ENCODE measurements around the gene LSAMP. TPM values are rescaled to one million over a fixed set of nuclear protein-coding genes. Genes with fewer than 3 reads are reported as not detected.

The LSAMP gene
- total RNA-seq, 1 donor from 2014 or later, result 1.1 TPM

DNA sequence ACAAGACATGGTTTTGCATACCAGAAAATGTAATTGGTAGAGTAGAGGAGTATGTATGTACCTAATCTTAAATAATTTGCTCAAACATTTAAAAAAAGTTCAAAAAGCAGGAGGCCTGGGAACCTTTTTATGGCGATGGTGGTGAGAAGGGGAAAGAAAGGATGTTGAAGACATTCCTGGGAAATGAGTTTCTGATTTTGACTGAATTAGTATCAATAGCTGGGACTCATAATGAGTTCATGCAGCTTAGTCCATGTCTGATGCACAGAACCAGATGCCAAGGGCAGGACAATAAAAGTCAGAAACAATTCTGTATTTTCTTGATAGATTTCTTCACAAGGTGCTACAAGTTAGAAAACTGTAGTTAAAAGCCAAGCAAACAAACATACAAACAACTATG lies 426.6 kb downstream of the LSAMP start:
- Mint-ChIP-seq H3K9me3 (ENCODE audit: low read depth) (no peaks in the 10 kb centered on the region), H3K4me3 (ENCODE audit: unreplicated experiment) (no peak overlapping the region)
- DNase-seq (ENCODE audit: low spot score), result no peak

DNA sequence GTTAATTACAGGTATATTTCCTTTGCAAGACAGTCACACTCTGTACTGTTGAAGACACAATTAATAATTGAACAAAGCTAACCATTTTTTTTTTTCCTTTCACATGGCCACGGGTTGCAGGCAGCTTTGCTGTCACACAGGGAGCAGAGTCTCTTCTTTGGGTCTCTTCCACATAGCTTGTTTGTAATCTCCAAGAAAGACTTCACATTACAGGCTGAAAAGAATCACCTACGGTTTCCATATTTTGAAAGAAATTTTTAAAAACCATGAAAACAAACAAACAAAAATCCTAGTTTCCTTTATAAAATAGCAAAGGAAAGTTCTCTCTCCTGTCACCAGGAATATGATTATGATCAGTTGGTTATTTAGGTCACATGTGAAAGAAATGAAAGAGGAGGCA lies 429.4 kb downstream of the LSAMP start:
- H3K4me1 Mint-ChIP-seq (ENCODE audit: low read depth), result no peaks in the 10 kb centered on the region
- H3K27ac Mint-ChIP-seq (ENCODE audit: unreplicated experiment), result no peak overlapping the region
- DNase-seq (ENCODE audit: low spot score), result no peak
- no peaks in the 10 kb centered on the region for H3K9me3 Mint-ChIP-seq (ENCODE audit: low read depth)
- TF ChIP-seq, protein P1, sequence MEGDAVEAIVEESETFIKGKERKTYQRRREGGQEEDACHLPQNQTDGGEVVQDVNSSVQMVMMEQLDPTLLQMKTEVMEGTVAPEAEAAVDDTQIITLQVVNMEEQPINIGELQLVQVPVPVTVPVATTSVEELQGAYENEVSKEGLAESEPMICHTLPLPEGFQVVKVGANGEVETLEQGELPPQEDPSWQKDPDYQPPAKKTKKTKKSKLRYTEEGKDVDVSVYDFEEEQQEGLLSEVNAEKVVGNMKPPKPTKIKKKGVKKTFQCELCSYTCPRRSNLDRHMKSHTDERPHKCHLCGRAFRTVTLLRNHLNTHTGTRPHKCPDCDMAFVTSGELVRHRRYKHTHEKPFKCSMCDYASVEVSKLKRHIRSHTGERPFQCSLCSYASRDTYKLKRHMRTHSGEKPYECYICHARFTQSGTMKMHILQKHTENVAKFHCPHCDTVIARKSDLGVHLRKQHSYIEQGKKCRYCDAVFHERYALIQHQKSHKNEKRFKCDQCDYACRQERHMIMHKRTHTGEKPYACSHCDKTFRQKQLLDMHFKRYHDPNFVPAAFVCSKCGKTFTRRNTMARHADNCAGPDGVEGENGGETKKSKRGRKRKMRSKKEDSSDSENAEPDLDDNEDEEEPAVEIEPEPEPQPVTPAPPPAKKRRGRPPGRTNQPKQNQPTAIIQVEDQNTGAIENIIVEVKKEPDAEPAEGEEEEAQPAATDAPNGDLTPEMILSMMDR (IDR thresholded peaks at IDR 0.05), result no peak
- no peaks in the 10 kb centered on the region for H3K36me3 Mint-ChIP-seq (ENCODE audit: low read depth)
- no peak overlapping the region for H3K4me3 Mint-ChIP-seq (ENCODE audit: unreplicated experiment)
- H3K27me3 Mint-ChIP-seq (ENCODE audit: low read depth), result no peaks in the 10 kb centered on the region

More for the DNA sequence above, 426.6 kb downstream of the LSAMP start:
- no peak overlapping the region for H3K27ac Mint-ChIP-seq (ENCODE audit: unreplicated experiment)
- TF ChIP-seq, protein P1 (IDR thresholded peaks at IDR 0.05), result no peak
- H3K27me3 Mint-ChIP-seq (ENCODE audit: low read depth), result no peaks in the 10 kb centered on the region
- H3K36me3 Mint-ChIP-seq (ENCODE audit: low read depth), result no peaks in the 10 kb centered on the region
- no peaks in the 10 kb centered on the region for H3K4me1 Mint-ChIP-seq (ENCODE audit: low read depth)

DNA sequence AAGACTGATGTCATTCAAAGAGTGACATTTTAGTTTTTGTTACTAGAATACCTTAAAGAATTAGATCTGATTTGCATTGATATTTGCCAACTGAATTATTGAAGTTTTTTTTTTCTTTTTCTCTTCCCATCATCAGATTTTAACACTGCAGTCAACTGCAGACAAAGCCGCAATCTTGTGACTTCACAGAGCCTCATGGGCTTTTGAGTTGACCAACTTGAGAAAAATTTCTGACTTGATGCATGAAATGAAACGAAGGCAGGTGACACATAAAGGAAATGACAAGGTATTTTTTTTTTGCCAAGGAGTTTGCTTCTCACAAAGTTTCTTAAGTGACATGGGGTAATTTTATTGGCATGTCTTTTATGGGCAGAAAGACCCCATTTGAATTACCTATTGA lies 438.3 kb downstream of the LSAMP start:
- DNase-seq (ENCODE audit: low spot score), result no peak
- Mint-ChIP-seq H3K4me3 (ENCODE audit: unreplicated experiment) (no peak overlapping the region), H3K27ac (ENCODE audit: unreplicated experiment) (peak overlapping the region; percentile 32)

DNA sequence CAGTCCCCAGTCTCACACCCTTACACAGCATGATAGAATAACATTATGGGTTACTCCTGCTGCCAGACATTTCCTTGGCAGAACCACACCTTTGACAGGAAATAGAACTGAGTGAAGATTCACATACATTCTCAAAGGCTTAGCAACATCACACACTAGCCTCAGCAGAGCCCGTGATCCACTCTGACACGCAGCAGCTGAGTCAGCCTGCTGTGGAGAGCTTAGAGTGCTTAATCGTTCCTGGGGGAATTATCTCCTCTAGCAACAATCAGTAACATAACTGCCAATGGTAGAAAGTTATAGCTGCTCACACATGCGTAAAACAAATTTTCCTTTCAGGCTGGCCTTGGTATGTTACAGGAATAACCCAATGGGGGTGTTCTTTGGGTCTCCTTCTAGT lies 439.9 kb downstream of the LSAMP start:
- no peak overlapping the region for H3K4me3 Mint-ChIP-seq (ENCODE audit: unreplicated experiment)
- H3K9me3 Mint-ChIP-seq (ENCODE audit: low read depth), result peaks cover 2% of the 10 kb centered on the region
- H3K4me1 Mint-ChIP-seq (ENCODE audit: low read depth), result peaks cover 47% of the 10 kb centered on the region
- peak overlapping the region; percentile 95 for H3K27ac Mint-ChIP-seq (ENCODE audit: unreplicated experiment)
- no peaks in the 10 kb centered on the region for H3K27me3 Mint-ChIP-seq (ENCODE audit: low read depth)
- DNase-seq (ENCODE audit: low spot score), result no peak
- H3K36me3 Mint-ChIP-seq (ENCODE audit: low read depth), result no peaks in the 10 kb centered on the region
- TF ChIP-seq, protein P1 (IDR thresholded peaks at IDR 0.05), result no peak

More for the DNA sequence above, 438.3 kb downstream of the LSAMP start:
- TF ChIP-seq, protein P1 (IDR thresholded peaks at IDR 0.05), result no peak
- Mint-ChIP-seq H3K4me1 (ENCODE audit: low read depth) (peaks cover 31% of the 10 kb centered on the region), H3K36me3 (ENCODE audit: low read depth) (no peaks in the 10 kb centered on the region), H3K9me3 (ENCODE audit: low read depth) (peaks cover 3% of the 10 kb centered on the region), H3K27me3 (ENCODE audit: low read depth) (no peaks in the 10 kb centered on the region)

DNA sequence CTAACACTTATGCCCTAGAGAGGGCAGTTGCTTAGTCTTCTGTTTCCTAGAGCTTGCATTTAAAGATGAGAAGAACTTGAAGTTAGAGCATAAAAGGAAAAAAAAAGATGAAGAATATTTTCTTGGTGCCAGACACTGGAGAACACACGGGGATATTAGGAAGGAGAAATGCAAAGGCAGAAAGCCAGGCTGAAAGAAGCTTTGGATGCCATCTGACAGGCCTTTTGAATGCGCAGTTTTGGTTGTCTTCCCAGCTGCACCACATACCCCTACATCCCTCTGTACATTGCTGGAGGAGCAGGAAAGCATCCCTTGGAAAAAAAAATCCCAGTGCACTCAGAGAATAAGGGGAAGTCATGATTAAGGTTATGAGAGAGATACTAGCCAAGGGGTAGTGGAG lies 443.1 kb downstream of the LSAMP start:
- no peak for DNase-seq (ENCODE audit: low spot score)
- Mint-ChIP-seq H3K27me3 (ENCODE audit: low read depth) (no peaks in the 10 kb centered on the region), H3K27ac (ENCODE audit: unreplicated experiment) (peak overlapping the region; percentile 88), H3K4me3 (ENCODE audit: unreplicated experiment) (no peak overlapping the region), H3K9me3 (ENCODE audit: low read depth) (peaks cover 2% of the 10 kb centered on the region), H3K36me3 (ENCODE audit: low read depth) (no peaks in the 10 kb centered on the region), H3K4me1 (ENCODE audit: low read depth) (peaks cover 60% of the 10 kb centered on the region)
- TF ChIP-seq, protein P1 (IDR thresholded peaks at IDR 0.05), result no peak
